Stimulated activated CD8-positive, alpha-beta memory T cell treated with anti-CD3 and anti-CD28 coated beads, Interleukin-7, amount 100 ng/mL, for 24 hours (primary cell): ENCODE measurements around the gene FOXK2.
"Not testable (repeated sequence)": the region's sequence is repeated elsewhere in the genome, so short reads cannot be mapped to it uniquely, and the experiment has no call there.

ENCODE experiments used
- DNase-seq: peaks from one replicate; pipeline ENCODE4 v3.0.0-alpha.2; 2020; ENCODE audit warnings: low read depth

FOXK2 gene

GRCh38 chr17:82564241-82564640 is 44.7 kb downstream of the FOXK2 start:
- no peak for DNase-seq

GRCh38 chr17:82565551-82565950 is 46.0 kb downstream of the FOXK2 start:
- no peak for DNase-seq

DNA sequence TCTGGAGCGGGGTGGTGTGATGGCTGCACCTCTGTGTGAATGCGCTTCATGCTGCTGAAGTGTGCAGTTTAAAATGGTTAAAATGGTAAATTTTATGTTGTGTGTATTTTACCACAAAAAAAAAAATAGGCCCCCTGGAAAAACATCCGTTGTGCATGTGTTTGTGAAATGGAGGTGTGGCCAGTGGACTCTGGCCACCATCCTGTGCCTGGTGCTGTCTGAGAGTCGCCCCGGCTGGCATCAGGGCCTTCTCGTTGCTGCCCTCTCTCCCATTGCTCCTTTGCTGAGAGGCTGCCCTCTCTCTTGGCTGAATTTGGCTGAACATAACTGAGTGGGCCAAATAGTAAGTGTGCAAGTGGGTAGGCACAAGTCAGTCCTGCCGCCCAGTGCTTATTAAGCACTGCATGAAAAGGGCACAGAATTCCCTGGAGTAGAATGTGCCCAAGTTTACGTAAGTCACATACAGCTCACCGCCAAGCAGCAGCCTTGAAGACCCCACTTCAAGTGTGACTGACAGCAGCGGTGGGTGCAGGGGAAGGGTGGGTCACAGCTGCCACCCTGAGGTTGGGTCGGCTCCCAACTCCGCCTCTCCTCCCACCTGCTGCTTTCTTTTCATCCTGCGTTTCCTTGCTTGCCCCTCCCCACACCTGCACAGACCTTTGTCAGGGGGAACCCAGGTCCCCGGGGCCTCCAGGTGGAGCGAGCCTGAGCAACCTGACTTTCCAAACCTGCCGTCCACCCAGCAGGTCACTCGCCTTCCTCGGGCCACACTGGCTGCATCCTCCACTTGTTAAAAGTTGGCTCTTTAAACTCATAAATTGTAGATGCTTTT is 46.8 kb downstream of the FOXK2 start:
- DNase-seq: no peak

GRCh38 chr17:82567286-82567685 is 47.8 kb downstream of the FOXK2 start:
- no peak for DNase-seq

DNA sequence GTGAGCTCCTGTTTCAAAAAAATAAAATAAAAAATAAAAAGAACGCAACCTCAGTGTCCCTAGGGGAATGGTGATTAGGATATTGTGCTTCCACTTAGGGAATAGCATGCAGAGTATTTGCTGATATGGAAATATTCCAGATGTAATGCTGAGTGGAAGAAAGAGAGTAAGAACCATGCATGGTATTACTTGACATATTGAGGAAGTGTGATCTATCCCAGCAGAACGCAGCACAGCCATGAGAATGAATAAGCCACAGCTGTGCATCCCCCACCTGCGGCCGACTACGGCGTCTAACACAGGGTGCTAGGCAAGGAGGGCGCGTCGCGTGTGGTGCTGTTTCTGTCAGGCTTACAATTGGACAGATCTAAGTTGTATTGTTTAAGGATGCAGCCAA is 49.5 kb downstream of the FOXK2 start:
- no peak for DNase-seq

DNA sequence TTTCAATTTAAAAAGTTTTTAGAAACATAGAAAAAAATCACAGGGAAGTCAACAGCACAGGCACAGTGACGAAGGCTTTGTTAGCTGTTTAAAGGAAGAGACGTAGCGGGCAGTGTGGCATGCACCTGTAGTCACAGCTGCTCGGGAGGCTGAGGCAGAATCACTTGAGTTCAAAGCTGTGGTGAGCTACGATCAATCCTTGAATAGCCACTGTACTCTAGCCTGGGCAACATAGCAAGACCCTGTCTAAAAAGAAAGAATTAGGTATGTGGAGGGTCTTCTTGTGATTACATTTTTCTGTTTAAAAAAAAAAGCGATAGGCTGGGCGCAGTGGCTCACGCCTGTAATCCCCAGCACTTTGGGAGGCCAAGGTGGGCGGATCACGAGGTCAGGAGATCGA is 50.1 kb downstream of the FOXK2 start:
- no peak for DNase-seq

DNA sequence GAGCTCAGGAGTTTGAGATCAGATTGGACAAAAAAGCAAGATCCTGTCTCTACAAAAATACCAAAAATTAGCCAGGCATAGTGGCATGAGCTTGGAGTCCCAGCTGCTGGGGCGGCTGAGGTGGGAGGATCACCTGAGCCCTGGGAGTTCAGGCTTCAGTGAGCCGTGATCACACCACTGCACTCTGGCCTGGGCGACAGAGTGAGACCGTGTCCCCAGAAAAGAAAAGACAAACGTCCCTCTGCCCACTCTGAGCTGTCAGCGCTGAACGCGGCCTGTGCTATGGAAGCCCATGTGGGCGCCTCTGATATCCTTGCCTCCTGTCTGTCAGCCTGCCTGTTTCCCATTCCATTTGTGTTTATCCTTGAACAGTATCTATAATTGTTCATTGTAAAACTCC is 50.7 kb downstream of the FOXK2 start:
- no peak for DNase-seq

DNA sequence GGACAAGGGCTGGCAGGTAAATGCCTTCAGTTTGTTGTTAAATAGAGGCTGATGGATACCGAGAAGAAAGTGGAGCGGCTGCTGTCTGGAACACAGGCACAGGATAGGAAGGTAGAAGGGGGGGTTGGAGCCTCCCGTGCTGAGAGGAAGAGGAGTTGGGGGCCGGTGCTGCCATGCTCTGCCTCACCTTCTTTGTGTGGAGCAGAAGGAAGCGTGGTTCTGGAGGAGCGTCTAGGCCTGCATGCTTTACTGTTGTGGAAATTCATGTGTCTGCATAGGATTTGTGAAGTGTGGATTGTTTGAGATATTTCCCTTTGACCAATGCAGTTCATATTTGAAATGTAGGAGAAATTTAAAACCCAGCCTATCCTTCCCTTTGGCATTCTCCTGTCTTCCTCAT is 52.3 kb downstream of the FOXK2 start:
- DNase-seq: no peak

- no peak for DNase-seq
Observed at GRCh38 chr17:82574041-82574440, 54.5 kb downstream of the FOXK2 start.

- not testable (repeated sequence) for DNase-seq
Observed at GRCh38 chr17:82575581-82576221, 56.2 kb downstream of the FOXK2 start.

DNA sequence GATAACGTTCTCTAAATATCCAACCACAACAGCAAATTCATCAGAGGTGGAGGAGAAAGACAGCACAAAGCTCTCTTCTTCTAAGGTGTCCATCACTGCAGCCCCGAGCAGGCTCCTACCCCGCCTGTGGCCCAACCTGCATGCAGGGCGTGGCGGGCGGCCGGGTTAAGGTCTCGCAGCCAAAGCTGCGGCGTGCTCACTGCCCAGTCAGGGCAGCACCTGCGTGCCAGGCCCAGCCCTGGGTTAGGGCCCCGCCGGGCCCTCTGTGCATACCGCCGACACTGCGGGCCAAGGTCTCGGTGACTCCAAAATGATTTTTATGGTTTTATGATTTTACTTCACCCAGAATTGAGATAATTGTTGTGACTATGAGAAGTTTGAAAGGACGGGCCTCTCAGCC is 57.8 kb downstream of the FOXK2 start:
- no peak for DNase-seq

- DNase-seq: not testable (repeated sequence)
Observed at GRCh38 chr17:82579969-82580368, 60.4 kb downstream of the FOXK2 start.

- DNase-seq: no peak
Observed at GRCh38 chr17:82582213-82582612, 62.7 kb downstream of the FOXK2 start.

GRCh38 chr17:82582709-82583108 is 63.2 kb downstream of the FOXK2 start:
- DNase-seq: no peak

DNA sequence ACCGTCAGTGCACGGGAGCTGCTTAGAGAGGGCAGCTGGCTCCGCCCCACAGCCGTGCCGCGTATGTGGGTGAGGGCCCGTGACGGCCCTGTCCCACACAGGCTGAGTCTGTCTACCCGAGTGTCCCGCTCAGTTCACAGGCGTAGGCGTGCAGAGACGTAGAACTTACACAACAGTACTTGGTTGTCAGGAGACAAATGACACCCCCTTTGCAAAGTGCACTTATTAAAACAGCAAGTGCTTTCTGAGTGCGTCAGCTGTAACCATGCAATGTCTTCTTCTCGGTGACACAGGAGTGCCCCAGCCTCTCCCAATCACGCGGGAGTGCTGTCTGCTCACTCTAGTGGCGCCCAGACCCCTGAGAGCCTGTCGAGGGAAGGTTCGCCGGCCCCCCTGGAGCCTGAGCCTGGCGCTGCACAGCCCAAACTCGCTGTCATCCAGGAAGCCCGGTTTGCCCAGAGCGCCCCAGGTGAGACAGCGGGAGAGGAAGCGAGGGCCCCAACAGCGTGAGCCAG is 64.2 kb downstream of the FOXK2 start:
- DNase-seq: no peak

- DNase-seq: not testable (repeated sequence)
Observed at GRCh38 chr17:82585935-82586575, 66.5 kb downstream of the FOXK2 start.

DNA sequence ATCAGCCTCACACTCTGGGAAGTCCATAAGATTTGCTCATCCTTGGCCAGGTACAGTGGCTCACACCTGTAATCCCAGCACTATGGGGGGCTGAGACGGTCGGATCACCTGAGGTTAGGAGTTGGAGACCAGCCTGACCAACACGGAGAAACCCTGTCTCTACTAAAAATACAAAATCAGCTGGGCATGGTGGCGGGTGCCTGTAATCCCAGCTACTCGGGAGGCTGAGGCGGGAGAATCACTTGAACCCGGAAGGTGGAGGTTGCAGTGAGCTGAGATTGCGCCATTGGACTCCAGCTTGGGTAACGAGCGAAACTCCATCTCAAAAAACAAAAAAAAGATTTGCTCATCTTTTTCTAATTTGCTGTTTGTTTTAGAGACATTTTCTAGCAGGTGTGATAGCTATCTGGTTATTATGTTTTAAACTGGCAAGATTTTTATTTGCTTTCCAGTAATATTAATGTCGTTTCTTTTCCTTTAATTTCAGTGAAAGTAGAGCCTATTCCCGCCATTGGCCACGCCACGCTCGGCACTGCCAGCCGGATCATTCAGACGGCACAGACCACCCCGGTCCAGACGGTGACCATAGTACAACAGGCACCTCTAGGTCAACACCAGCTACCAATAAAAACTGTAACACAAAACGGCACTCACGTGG is 67.2 kb downstream of the FOXK2 start:
- no peak for DNase-seq

DNA sequence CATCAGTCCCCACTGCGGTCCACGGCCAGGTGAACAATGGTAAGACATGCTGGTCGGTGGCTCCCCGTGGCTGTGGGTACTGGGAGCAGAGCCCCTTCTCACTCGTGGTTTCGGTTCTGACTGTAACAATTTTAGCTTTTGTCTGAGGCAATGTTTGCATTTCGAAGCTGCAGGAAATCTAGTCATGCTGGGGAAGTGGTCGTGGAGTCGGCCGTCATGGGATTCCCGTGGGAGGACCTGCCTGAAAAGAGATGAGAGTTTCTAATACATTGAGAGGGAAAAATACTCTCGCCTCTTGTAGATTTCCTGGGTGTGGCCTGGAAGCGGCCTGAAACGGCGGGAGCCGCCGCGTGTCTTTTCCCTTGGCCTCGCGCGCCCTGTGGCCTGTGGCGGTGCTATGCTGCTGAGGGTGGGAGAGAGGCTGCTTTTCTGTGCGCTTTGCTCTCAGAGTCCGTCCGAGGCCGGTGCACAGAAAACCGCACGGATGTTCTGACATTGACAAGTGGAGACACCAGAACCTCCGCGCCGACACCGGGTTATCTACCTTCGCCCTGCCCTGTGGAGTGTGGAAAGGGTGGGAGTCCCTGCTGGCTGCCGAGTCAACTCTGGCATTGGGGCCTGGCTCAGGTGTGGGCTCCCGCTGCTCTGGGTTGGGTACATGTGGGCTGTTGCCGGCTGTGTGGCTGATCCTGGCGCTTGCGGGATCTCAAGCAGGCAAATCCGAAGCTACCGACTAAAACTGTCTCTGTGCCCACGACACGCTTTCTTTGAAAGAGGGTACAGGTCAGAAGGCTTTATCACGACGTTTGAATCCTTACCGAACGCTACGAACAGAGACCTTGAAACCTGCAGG is 67.9 kb downstream of the FOXK2 start:
- no peak for DNase-seq

DNA sequence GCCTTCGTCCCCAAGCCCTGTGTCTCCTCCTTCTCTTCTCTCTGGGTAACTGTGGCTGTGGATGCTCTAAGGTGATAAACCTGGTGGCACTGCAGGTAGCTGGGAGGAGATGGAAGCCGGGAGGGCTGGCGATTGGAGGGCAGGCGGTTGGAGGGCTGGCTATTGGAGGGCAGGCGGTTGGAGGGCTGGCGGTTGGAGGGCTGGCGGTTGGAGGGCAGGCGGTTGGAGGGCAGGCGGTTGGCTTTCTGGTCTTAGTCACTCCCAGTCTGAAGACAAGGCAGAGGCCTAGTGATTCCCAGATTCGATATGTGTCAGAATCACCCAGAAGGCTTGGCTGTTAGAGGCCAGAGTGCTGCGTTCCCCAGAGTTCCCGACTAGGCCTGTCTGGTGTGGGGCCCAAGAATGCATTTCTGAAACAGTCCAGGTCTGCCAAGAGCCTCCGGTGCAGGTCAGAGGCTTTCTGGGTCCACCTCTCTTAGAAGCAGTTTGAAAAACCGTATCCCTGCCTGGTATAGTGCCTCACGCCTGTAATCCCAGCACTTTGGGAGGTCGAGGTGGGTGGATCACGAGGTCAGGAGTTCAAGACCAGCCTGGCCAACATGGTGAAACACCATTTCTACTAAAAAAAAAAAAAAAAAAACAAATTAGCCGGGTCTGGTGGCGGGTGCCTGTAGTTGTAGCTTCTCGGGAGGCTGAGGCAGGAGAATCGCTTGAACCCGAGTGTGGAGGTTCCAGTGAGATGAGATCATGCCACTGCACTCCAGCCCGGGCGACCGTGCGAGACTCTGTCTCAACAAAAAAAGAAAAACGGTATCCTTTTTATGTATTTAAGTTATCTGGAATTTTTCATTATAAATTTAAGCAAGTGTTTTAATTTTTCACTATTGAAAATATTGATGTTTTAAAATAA is 69.0 kb downstream of the FOXK2 start:
- DNase-seq: no peak

- DNase-seq: no peak
Observed at GRCh38 chr17:82589851-82590180, 70.3 kb downstream of the FOXK2 start.

- DNase-seq: no peak
Observed at GRCh38 chr17:82590216-82590615, 70.7 kb downstream of the FOXK2 start.
